ENCODE data around the gene FCHSD2.

DNA sequence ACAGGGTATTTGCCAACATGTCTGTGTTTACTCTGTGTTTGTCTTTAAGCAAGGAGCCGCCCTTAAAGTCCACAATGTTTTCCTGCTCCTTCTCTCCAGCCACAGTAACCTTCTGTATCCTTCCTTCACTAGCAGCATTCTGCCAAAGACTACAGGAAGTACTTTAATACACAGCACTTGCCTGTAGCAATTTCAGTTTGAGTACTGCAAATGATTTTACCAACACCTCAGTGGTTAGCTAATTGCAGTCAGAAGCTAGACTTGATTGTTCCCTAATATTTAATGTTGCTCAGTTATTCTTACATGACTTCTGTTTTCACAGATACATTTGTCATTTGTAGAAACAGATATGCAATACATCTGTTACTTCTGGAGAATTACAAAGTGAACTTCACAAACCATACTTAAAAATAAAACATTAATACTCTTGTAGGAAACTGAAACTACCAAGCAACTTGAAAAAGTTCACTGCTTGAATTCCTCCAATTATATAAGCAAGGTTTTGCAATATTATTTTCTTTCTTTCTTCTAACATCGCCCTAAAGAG lies 69.1 kb downstream of the FCHSD2 start:
- no peak for TF ChIP-seq EZH2 (IDR thresholded peaks at IDR 0.05; ENCODE audit: borderline replicate concordance, insufficient read depth, low read depth, low read length, poor library complexity, severe bottlenecking)
- TF ChIP-seq, protein P1, sequence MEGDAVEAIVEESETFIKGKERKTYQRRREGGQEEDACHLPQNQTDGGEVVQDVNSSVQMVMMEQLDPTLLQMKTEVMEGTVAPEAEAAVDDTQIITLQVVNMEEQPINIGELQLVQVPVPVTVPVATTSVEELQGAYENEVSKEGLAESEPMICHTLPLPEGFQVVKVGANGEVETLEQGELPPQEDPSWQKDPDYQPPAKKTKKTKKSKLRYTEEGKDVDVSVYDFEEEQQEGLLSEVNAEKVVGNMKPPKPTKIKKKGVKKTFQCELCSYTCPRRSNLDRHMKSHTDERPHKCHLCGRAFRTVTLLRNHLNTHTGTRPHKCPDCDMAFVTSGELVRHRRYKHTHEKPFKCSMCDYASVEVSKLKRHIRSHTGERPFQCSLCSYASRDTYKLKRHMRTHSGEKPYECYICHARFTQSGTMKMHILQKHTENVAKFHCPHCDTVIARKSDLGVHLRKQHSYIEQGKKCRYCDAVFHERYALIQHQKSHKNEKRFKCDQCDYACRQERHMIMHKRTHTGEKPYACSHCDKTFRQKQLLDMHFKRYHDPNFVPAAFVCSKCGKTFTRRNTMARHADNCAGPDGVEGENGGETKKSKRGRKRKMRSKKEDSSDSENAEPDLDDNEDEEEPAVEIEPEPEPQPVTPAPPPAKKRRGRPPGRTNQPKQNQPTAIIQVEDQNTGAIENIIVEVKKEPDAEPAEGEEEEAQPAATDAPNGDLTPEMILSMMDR (IDR thresholded peaks at IDR 0.05): no peak

All from B cell (primary cell).